K562 (cell line): ENCODE results near the gene F12. TPM values are rescaled to one million over a fixed set of nuclear protein-coding genes. Genes with fewer than 3 reads are reported as not detected.

ENCODE experiments used
- ARID4B ChIP-seq: sonication (generic); formaldehyde crosslinking; IDR thresholded peaks from 2 replicates; pipeline ENCODE4 v1.8.0; 2022; ENCODE audit warnings: mild to moderate bottlenecking, missing genetic modification reagents
- ATF1 ChIP-seq, 2 experiments: fragments of 450-650 bp in 1 of 2; IDR thresholded peaks; 2 replicates each; pipeline ENCODE4 v1.6.1; 2016; ENCODE audit warnings: missing compliant biosample characterization in 1 of 2, missing genetic modification characterization in 1 of 2
- BRD9 ChIP-seq: fragments of 450-650 bp; IDR thresholded peaks from 2 replicates; pipeline ENCODE4 v1.6.1; 2018; ENCODE audit warnings: low read depth; ENCODE audit not compliant: partially characterized antibody
- EWSR1 ChIP-seq: fragments of 450-650 bp; IDR thresholded peaks from 2 replicates; pipeline ENCODE4 v1.6.1; 2018; ENCODE audit warnings: borderline replicate concordance, mild to moderate bottlenecking, low read depth, moderate library complexity; ENCODE audit not compliant: partially characterized antibody
- FOXA3 ChIP-seq, 2 experiments: fragments of 450-650 bp in 1 of 2; sonication (generic) in 1 of 2; formaldehyde crosslinking; IDR thresholded peaks in 1 of 2; conservative IDR thresholded peaks in 1 of 2; 2 replicates each; pipeline versions ENCODE4 v1.4.0 to v1.8.0; 2020 to 2022; ENCODE audit warnings: mild to moderate bottlenecking in 2 of 2, missing genetic modification reagents in 1 of 2
- MAZ ChIP-seq, 2 experiments: fragments of 450-650 bp in 1 of 2; sonication (generic) in 1 of 2; formaldehyde crosslinking; IDR thresholded peaks in 1 of 2; conservative IDR thresholded peaks in 1 of 2; 2 replicates each; pipeline versions ENCODE4 v1.4.0 to v1.5.0; 2020; ENCODE audit warnings: mild to moderate bottlenecking in 1 of 2, missing genetic modification reagents in 1 of 2
- NR1H2 ChIP-seq: sonication (generic); formaldehyde crosslinking; IDR thresholded peaks from 2 replicates; pipeline ENCODE4 v1.4.0; 2020; ENCODE audit warnings: mild to moderate bottlenecking, missing genetic modification reagents
- TBL1XR1 ChIP-seq, 2 experiments: IDR thresholded peaks; 2 replicates each; pipeline ENCODE4 v1.6.1; 2012; ENCODE audit warnings: improper control_type of control experiment in 2 of 2, low read length in 2 of 2, mild to moderate bottlenecking in 1 of 2
- TBP ChIP-seq: optimal IDR thresholded peaks from 2 replicates; pipeline ENCODE3; 2011; ENCODE audit warnings: low read depth, low read length, improper control_type of control experiment
- ZNF274 ChIP-seq: IDR thresholded peaks from 2 replicates; pipeline ENCODE4 v1.6.1; 2011; ENCODE audit warnings: low read depth, mild to moderate bottlenecking, low read length, moderate library complexity, borderline replicate concordance
- ZNF277 ChIP-seq: fragments of 250-450 bp; sonication (Bioruptor Pico); IDR thresholded peaks from 2 replicates; pipeline ENCODE4 v1.8.0; 2022; ENCODE audit warnings: inconsistent platforms, mild to moderate bottlenecking, moderate library complexity, borderline replicate concordance
- ZNF407 ChIP-seq: fragments of 450-650 bp; IDR thresholded peaks from 2 replicates; pipeline ENCODE4 v1.6.1; 2016; ENCODE audit warnings: low read depth
- ZNF77 ChIP-seq: fragments of 250-450 bp; sonication (Bioruptor Pico); IDR thresholded peaks from 2 replicates; pipeline ENCODE4 v1.5.0; 2020
- polyA plus RNA-seq, 8 experiments: library from polyadenylated mRNA; depleted of rRNA in 4 of 8; stranded (reverse) in 5 of 8; unstranded in 3 of 8; fragments of >200 nt; fragmentation: Nextera tagmentation in 2 of 8; fragmentation: Illumina TruSeq in 1 of 8; extraction: Ambion mirVana in 2 of 8; extraction: Trizol in 1 of 8; gene quantifications; 2 replicates each; pipeline versions ENCODE4 v1.2.1 to v1.2.3, GENCODE V29; 2011 to 2014; ENCODE audit warnings: inconsistent platforms in 1 of 8, missing spikeins in 1 of 8
- total RNA-seq, 7 experiments: library from RNA; depleted of rRNA in 6 of 7; stranded (reverse); fragments of >200 nt in 6 of 7; fragmentation: Illumina TruSeq in 2 of 7; extraction: Trizol in 2 of 7; gene quantifications; 2 replicates each; pipeline versions ENCODE4 v1.2.1 to v1.2.3, GENCODE V29; 2011 to 2021; ENCODE audit warnings: low replicate concordance in 1 of 7

Gene F12
- total and polyA plus RNA-seq, 9 of the 15 experiments (the other 6 are each of a cell fraction or from before 2014, with no cell fraction given), result 0.59 to 18.3 (median 3.6) TPM

GRCh38 chr5:177427211-177427822 lies 18.0 kb upstream of the F12 start (continued):
- 0 out of 4 replicates have a peak, but pooled peaks of 1 of the 2 experiments have one; percentile 2 for TF ChIP-seq MAZ (CRISPR knock-in tag; conservative IDR thresholded peaks at IDR 0.05 in 1 of 2, IDR thresholded peaks at IDR 0.05 in 1 of 2)
- peak; percentile 15 for TF ChIP-seq BRD9
- no peak for TF ChIP-seq NR1H2 (CRISPR knock-in tag)
- no peak for TF ChIP-seq TBL1XR1 (IDR thresholded peaks at IDR 0.05; ENCODE audit: low read length in 2 of 2)
- TF ChIP-seq ARID4B (CRISPR knock-in tag), result peak; percentile 65; the same call in 1 of the 2 replicates
- TF ChIP-seq EWSR1, result no peak
- no peak for TF ChIP-seq ZNF277
- TF ChIP-seq ZNF77, result no peak
- TF ChIP-seq ZNF274, result no peak
- TF ChIP-seq FOXA3 (CRISPR knock-in tag; conservative IDR thresholded peaks at IDR 0.05 in 1 of 2, IDR thresholded peaks at IDR 0.05 in 1 of 2), result peak in 1 of 2 experiments; percentile 85; a peak in 2 of 4 replicates
- no peak for TF ChIP-seq ATF1 (CRISPR knock-in tag; IDR thresholded peaks at IDR 0.05)
- TF ChIP-seq ATF1 (tag; IDR thresholded peaks at IDR 0.05), result no peak
- no peak for TF ChIP-seq ZNF407
- TF ChIP-seq TBP, result no peak
